ENCODE results near the gene CCDC150. TPM values are rescaled to one million over a fixed set of nuclear protein-coding genes. Genes with fewer than 3 reads are reported as not detected.
A peak's percentile ranks its signal among the peaks of the same experiment; 100 is the strongest.
"Not testable (repeated sequence)": the region's sequence is repeated elsewhere in the genome, so short reads cannot be mapped to it uniquely, and the experiment has no call there.

Gene CCDC150
- total RNA-seq = 6.3 TPM

- DNase-seq = peak; percentile 93
Observed at GRCh38 chr2:196639180-196640030, at the start of gene CCDC150. Gene CCDC150 (plus strand): TSS chr2:196639715. CDS start chr2:196639767, 52 bp downstream.

GRCh38 chr2:196590286-196590685, 49.2 kb upstream of the CCDC150 start:
- DNase-seq = no peak

- no peak for DNase-seq
Observed at GRCh38 chr2:196591004-196591403, 48.5 kb upstream of the CCDC150 start.

- DNase-seq = no peak
Observed at GRCh38 chr2:196591621-196592022, 47.9 kb upstream of the CCDC150 start.

- peak; percentile 36 for DNase-seq
Observed at GRCh38 chr2:196592331-196592910, 47.1 kb upstream of the CCDC150 start.

- DNase-seq = peak; percentile 41
Observed at GRCh38 chr2:196592911-196593881, 46.3 kb upstream of the CCDC150 start, which contains the start of gene HECW2. Gene HECW2 (minus strand): TSS chr2:196593554.

GRCh38 chr2:196594158-196594557, 45.4 kb upstream of the CCDC150 start:
- DNase-seq = no peak

GRCh38 chr2:196597531-196597930, 42.0 kb upstream of the CCDC150 start:
- DNase-seq = no peak

GRCh38 chr2:196598412-196598811, 41.1 kb upstream of the CCDC150 start:
- no peak for DNase-seq

GRCh38 chr2:196598846-196599245, 40.7 kb upstream of the CCDC150 start:
- no peak for DNase-seq

- no peak for DNase-seq
Observed at GRCh38 chr2:196601430-196602306, 37.8 kb upstream of the CCDC150 start.

GRCh38 chr2:196604196-196604595, 35.3 kb upstream of the CCDC150 start:
- DNase-seq = no peak

GRCh38 chr2:196606516-196606915, 33.0 kb upstream of the CCDC150 start:
- no peak for DNase-seq

GRCh38 chr2:196607073-196607472, 32.4 kb upstream of the CCDC150 start:
- no peak for DNase-seq

- not testable (repeated sequence) for DNase-seq
Observed at GRCh38 chr2:196607896-196608295, 31.6 kb upstream of the CCDC150 start.

- DNase-seq = no peak
Observed at GRCh38 chr2:196609806-196610205, 29.7 kb upstream of the CCDC150 start.

- no peak for DNase-seq
Observed at GRCh38 chr2:196610796-196611195, 28.7 kb upstream of the CCDC150 start.

- DNase-seq = no peak
Observed at GRCh38 chr2:196613302-196613701, 26.2 kb upstream of the CCDC150 start.

- no peak for DNase-seq
Observed at GRCh38 chr2:196617430-196617829, 22.1 kb upstream of the CCDC150 start.

- no peak for DNase-seq
Observed at GRCh38 chr2:196618661-196619060, 20.9 kb upstream of the CCDC150 start.

- no peak for DNase-seq
Observed at GRCh38 chr2:196630531-196630930, 9.0 kb upstream of the CCDC150 start.
